ENCODE measurements around the gene PTS.
"Not testable (repeated sequence)": the region's sequence is repeated elsewhere in the genome, so short reads cannot be mapped to it uniquely, and the experiment has no call there.

The PTS gene

DNA sequence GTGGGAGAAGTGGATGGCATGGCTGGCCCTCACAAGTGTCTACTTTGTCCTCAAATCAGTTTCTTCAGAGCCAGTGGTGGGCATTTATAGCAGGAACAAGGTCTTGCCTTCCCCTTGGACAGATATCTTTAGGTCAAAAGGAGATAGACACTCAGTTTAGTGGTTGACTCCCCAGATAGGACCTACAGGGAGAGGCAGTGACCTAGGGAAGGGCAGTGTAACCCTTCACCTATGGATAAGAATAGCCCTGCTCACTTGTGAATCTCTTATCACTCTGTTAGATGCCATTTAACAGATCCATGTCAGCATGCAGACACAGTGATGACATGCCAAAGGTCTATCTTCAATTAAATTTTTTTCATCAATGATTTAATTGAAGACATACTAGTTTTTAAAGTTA is 39.9 kb upstream of the PTS start:
- TF ChIP-seq, protein P1, sequence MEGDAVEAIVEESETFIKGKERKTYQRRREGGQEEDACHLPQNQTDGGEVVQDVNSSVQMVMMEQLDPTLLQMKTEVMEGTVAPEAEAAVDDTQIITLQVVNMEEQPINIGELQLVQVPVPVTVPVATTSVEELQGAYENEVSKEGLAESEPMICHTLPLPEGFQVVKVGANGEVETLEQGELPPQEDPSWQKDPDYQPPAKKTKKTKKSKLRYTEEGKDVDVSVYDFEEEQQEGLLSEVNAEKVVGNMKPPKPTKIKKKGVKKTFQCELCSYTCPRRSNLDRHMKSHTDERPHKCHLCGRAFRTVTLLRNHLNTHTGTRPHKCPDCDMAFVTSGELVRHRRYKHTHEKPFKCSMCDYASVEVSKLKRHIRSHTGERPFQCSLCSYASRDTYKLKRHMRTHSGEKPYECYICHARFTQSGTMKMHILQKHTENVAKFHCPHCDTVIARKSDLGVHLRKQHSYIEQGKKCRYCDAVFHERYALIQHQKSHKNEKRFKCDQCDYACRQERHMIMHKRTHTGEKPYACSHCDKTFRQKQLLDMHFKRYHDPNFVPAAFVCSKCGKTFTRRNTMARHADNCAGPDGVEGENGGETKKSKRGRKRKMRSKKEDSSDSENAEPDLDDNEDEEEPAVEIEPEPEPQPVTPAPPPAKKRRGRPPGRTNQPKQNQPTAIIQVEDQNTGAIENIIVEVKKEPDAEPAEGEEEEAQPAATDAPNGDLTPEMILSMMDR (IDR thresholded peaks at IDR 0.05; ENCODE audit: low read depth, low read length): no peak
- H3K4me3 ChIP-seq (ENCODE audit: low read depth, low read length): no peak overlapping the region

DNA sequence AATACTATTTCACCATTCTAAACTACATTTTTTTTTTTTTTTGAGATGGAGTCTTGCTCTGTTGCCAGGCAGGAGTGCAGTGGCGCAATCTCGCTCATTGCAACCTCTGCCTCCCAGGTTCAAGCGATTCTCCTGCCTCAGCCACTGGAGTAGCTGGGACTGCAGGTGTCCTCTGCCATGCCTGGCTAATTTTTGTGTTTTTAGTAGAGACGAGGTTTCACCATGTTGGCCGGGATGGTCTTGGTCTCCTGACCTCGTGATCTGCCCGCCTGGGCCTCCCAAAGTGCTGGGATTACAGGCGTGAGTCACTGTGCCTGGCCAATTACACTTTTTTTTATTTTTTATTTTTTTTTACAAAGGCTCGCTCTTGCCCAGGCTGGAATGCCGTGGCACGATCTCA is 31.1 kb upstream of the PTS start:
- not testable (repeated sequence) for H3K4me3 ChIP-seq (ENCODE audit: low read depth, low read length)

DNA sequence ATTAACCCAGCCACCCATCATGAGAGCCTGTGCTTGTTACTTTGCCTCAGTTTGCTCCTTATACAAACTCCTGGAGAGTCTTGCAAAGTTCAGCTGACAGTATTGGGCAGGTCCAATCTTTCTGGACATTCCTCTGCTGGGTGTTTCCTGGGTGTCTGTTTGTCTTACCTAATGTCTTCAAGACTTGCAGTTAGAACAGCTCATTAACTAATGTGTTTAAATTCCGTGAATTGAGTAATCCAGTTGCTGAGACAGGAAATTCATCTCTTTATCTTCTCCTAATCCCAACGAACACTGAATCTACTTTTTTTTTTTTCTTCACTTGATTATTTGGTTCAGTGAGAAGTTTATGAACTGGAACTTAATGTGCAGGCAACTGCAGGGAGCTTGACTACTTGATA is 30.3 kb upstream of the PTS start:
- TF ChIP-seq, protein P1 (IDR thresholded peaks at IDR 0.05; ENCODE audit: low read depth, low read length): no peak
- H3K4me3 ChIP-seq (ENCODE audit: low read depth, low read length): no peak overlapping the region

DNA sequence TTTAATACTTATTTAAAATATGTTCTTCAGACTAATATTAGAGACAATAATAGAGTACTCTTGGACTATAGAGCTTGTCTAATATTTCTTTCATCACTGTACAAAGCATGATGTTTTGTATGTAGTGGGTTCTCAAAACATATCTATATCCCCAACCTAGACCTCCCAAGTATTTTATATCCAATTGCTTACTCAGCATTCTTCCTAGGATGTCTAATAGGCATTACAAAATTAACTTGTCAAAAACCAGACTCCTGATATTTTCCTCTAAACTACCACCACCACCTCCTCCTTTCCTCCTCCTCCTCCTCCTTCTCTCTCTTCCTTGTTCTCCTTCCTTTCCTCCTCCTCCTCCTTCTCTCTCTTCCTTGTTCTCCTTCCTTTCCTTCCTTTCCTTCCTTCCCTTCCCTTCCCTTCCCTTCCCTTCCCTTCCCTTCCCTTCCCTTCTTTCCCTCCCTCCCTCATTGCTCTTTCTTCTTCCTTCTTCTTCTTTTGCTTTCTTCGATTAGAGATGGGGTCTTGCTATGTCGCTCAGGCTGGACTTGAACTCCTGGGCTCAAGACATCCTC is 29.6 kb upstream of the PTS start:
- no peak overlapping the region for H3K4me3 ChIP-seq (ENCODE audit: low read depth, low read length)
- TF ChIP-seq, protein P1 (IDR thresholded peaks at IDR 0.05; ENCODE audit: low read depth, low read length): no peak

DNA sequence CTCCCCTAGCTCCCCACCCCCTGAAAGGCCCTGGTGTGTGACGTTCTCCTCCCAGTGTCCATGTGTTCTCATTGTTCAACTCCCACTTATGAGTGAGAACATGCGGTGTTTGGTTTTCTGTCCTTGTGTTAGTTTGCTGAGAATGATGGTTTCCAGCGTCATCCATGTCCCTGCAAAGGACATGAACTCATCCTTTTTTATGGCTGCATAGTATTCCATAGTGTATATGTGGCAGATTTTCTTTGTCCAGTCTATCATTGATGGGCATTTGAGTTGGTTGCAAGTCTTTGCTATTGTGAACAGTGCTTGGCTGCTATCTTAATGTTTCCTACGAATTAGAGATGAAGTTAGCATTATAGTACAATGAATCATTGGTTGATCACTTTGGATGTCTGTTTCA is 27.1 kb upstream of the PTS start:
- not testable (repeated sequence) for H3K4me3 ChIP-seq (ENCODE audit: low read depth, low read length)

DNA sequence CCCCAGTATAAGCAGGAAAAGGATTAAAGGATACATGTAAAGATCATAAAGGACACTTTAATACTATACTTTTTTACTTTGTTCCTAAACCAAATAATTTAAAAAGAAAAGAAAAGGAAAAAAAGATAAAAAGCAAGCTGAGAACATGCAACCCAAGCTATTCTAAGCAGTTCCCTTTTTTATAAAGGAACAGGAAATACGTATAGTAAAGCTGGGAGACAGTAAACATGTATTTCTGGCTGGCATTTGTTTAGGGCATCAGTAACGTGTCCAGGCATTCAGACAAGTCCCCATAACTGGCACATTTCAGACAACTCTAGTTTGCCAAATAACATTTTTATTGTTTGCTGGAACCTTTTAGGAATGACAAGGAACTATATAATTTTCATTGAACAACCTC is 26.0 kb upstream of the PTS start:
- TF ChIP-seq, protein P1 (IDR thresholded peaks at IDR 0.05; ENCODE audit: low read depth, low read length): no peak
- H3K4me3 ChIP-seq (ENCODE audit: low read depth, low read length): no peak overlapping the region

DNA sequence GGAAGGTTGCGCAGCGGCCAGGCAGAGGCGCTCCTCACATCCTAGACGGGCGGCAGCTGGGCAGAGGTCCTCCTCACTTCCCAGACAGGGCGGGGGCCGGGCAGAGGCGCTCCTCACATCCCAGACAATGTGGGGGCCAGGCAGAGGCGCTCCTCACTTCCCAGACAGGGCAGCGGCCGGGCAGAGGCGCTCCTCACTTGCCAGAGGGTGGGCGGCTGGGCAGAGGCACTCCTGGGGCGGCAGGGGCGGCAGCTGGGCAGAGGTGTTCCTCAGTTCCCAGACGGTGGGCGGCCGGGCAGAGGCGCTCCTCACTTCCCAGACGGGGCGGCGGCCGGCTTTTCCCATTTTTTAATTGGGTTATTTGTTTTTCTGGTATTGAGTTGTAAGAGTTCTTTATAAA is 20.2 kb upstream of the PTS start:
- H3K4me3 ChIP-seq (ENCODE audit: low read depth, low read length): no peak overlapping the region
- TF ChIP-seq, protein P1 (IDR thresholded peaks at IDR 0.05; ENCODE audit: low read depth, low read length): no peak

DNA sequence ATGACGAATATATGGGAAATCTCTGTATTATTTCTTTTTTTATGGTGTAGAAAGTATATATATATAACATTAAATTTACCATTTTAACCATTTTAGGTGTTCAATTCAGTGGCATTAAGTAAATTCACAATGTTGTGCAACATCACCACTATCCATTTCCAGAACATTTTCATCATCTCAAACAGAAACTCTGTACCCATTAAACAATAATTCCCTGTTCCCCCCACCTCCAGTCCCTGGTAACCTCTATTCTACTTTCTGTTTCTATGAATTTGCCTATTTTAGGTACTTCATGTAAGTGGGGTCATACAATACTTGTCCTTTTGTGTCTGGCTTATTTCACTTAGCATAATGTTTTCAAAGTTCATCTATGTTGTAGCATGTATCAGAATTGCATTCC is 15.3 kb upstream of the PTS start:
- H3K4me3 ChIP-seq (ENCODE audit: low read depth, low read length): no peak overlapping the region
- TF ChIP-seq, protein P1 (IDR thresholded peaks at IDR 0.05; ENCODE audit: low read depth, low read length): no peak
